Gastroesophageal sphincter (tissue), 4 donors: ENCODE measurements around the gene PAK1. TPM values are rescaled to one million over a fixed set of nuclear protein-coding genes. Genes with fewer than 3 reads are reported as not detected.

ENCODE experiments used
- ATAC-seq: fragments of 150-250 bp; one replicate; pipeline ENCODE4 v1.9.1; 2016; ENCODE audit warnings: mild to moderate bottlenecking, moderate library complexity
- H3K27ac ChIP-seq, 4 donors: fragments of 200-600 bp; sonication (generic) in 3 of 4; 1 replicate in 3 of 4; 2 replicates in 1 of 4; pipeline ENCODE4 v1.5.1; 2016 to 2019
- H3K27me3 ChIP-seq: fragments of 200-600 bp; sonication (generic); one replicate; pipeline ENCODE4 v1.5.1; 2019
- H3K36me3 ChIP-seq, 2 donors: fragments of 200-600 bp; sonication (generic); one replicate each; pipeline ENCODE4 v1.5.1; 2019; ENCODE audit warnings: control low read depth in 1 of 2
- H3K4me1 ChIP-seq, 3 donors: fragments of 200-600 bp; sonication (generic); 1 replicate in 2 of 3; 2 replicates in 1 of 3; pipeline ENCODE4 v1.5.1; 2016 to 2019; ENCODE audit warnings: control low read depth in 2 of 3
- H3K4me3 ChIP-seq, 2 donors: fragments of 200-600 bp; sonication (generic); one replicate each; pipeline ENCODE4 v1.5.1; 2019; ENCODE audit warnings: mild to moderate bottlenecking in 1 of 2, moderate library complexity in 1 of 2
- H3K9me3 ChIP-seq, 3 donors: fragments of 200-600 bp; sonication (generic); one replicate each; pipeline ENCODE4 v1.5.1; 2017 to 2019; ENCODE audit warnings: control low read depth in 2 of 3
- CTCF ChIP-seq, 4 experiments: fragments of 200-600 bp in 2 of 4; fragments of 450-650 bp in 2 of 4; sonication (generic) in 1 of 4; IDR thresholded peaks; one replicate each; pipeline ENCODE4 v1.5.1; 2017 to 2019; ENCODE audit warnings: antibody characterized with exemption in 4 of 4, mild to moderate bottlenecking in 2 of 4, moderate library complexity in 2 of 4
- EP300 ChIP-seq: sonication (generic); formaldehyde crosslinking; IDR thresholded peaks from one replicate; pipeline ENCODE4 v1.6.1; 2017; ENCODE audit warnings: antibody characterized with exemption, mild to moderate bottlenecking
- POLR2A ChIP-seq, 2 donors: fragments of 450-650 bp; IDR thresholded peaks; one replicate each; pipeline ENCODE4 v1.6.1; 2017; ENCODE audit warnings: antibody characterized with exemption in 2 of 2, mild to moderate bottlenecking in 2 of 2, moderate library complexity in 1 of 2
- POLR2AphosphoS5 ChIP-seq: sonication (generic); formaldehyde crosslinking; IDR thresholded peaks from one replicate; pipeline ENCODE4 v1.6.1; 2017; ENCODE audit warnings: antibody characterized with exemption
- WGBS, 2 donors: methylation state at CpG; one replicate each; pipeline ENCODE4 v1.1.5; 2018; ENCODE audit warnings: low coverage in 1 of 2; 5-methylcytosine and 5-hydroxymethylcytosine counted together
- total RNA-seq, 4 donors: library from RNA; depleted of rRNA; stranded (reverse); fragments of >200 nt; gene quantifications; one replicate each; pipeline ENCODE4 v1.1.0, GENCODE V29; 2016

PAK1 gene
- total RNA-seq, 4 donors from 2014 or later = 29.8 to 48.1 (median 40.2) TPM

- H3K27me3 ChIP-seq = peaks cover 9% of the 10 kb centered on the region
- H3K9me3 ChIP-seq = no peaks in the 10 kb centered on the region
- no peak overlapping the region for H3K27ac ChIP-seq
- ATAC-seq = no peak
- WGBS, 2 donors = 93 to 94% methylated on average over 3 of the region's 3 CpGs
- TF ChIP-seq POLR2AphosphoS5 (no peak), POLR2A (IDR thresholded peaks at IDR 0.05) (no peak), CTCF (IDR thresholded peaks at IDR 0.05) (no peak), EP300 (no peak)
- H3K4me1 ChIP-seq = no peaks in the 10 kb centered on the region
- no peaks in the 10 kb centered on the region for H3K36me3 ChIP-seq
- H3K4me3 ChIP-seq = no peak overlapping the region
Measured at GRCh38 chr11:77510095-77510494, 36.2 kb upstream of the PAK1 start.

GRCh38 chr11:77508019-77508418 is 34.1 kb upstream of the PAK1 start:
- 88 to 100% methylated on average over 2 of the region's 2 CpGs for WGBS, 2 donors
- Histone ChIP-seq H3K36me3 (no peaks in the 10 kb centered on the region), H3K4me3 (no peak overlapping the region), H3K9me3 (no peaks in the 10 kb centered on the region), H3K27me3 (peaks cover 9% of the 10 kb centered on the region), H3K4me1 (peaks cover 0 to 3% (median 0%) of the 10 kb centered on the region in 3 donors), H3K27ac (no peak overlapping the region)
- ATAC-seq = no peak
- TF ChIP-seq POLR2AphosphoS5 = no peak
- TF ChIP-seq POLR2A (IDR thresholded peaks at IDR 0.05) = no peak
- no peak for TF ChIP-seq EP300
- TF ChIP-seq CTCF (IDR thresholded peaks at IDR 0.05) = no peak

GRCh38 chr11:77506857-77507256 is 33.0 kb upstream of the PAK1 start:
- 79 to 89% methylated on average over 1 to 2 of the region's 2 CpGs for WGBS, 2 donors
- no peak overlapping the region for H3K4me3 ChIP-seq
- H3K27ac ChIP-seq = no peak overlapping the region
- TF ChIP-seq CTCF (IDR thresholded peaks at IDR 0.05) (no peak), EP300 (no peak), POLR2AphosphoS5 (no peak), POLR2A (IDR thresholded peaks at IDR 0.05) (no peak)
- H3K4me1 ChIP-seq = peaks cover 0 to 10% (median 0%) of the 10 kb centered on the region in 3 donors
- ATAC-seq = no peak
- H3K9me3 ChIP-seq = no peaks in the 10 kb centered on the region
- H3K27me3 ChIP-seq = peaks cover 7% of the 10 kb centered on the region
- no peaks in the 10 kb centered on the region for H3K36me3 ChIP-seq

GRCh38 chr11:77505956-77506355 is 32.1 kb upstream of the PAK1 start:
- ATAC-seq = no peak
- no peak overlapping the region for H3K4me3 ChIP-seq

More at GRCh38 chr11:77505956-77506355, 32.1 kb upstream of the PAK1 start:
- no peak for TF ChIP-seq POLR2A (IDR thresholded peaks at IDR 0.05)
- no peak for TF ChIP-seq CTCF (IDR thresholded peaks at IDR 0.05)
- TF ChIP-seq EP300 = no peak
- no peak for TF ChIP-seq POLR2AphosphoS5
- H3K4me1 ChIP-seq = peaks cover 0 to 10% (median 0%) of the 10 kb centered on the region in 3 donors
- H3K27me3 ChIP-seq = peaks cover 5% of the 10 kb centered on the region
- 48 to 53% methylated on average over 3 of the region's 3 CpGs for WGBS, 2 donors
- H3K27ac ChIP-seq = no peak overlapping the region
- H3K9me3 ChIP-seq = no peaks in the 10 kb centered on the region
- H3K36me3 ChIP-seq = no peaks in the 10 kb centered on the region
